Inflammatory macrophage (primary cell): ENCODE results near the gene RHBDD1.

Source experiments
- DNase-seq, 2 donors: peaks; one replicate each; pipeline ENCODE4 v3.0.0-alpha.2; 2020 to 2022

Gene RHBDD1

GRCh38 chr2:226888971-226889370, 53.1 kb downstream of the RHBDD1 start:
- DNase-seq: no peak

GRCh38 chr2:226890286-226890685, 54.4 kb downstream of the RHBDD1 start:
- no peak for DNase-seq

- no peak for DNase-seq
These were observed 56.1 kb downstream of the RHBDD1 start for GRCh38 chr2:226891780-226892590.

GRCh38 chr2:226892729-226893128, 56.9 kb downstream of the RHBDD1 start:
- DNase-seq: no peak

- DNase-seq: no peak
These were observed 57.4 kb downstream of the RHBDD1 start for GRCh38 chr2:226893216-226893615.

GRCh38 chr2:226894752-226895151, 58.9 kb downstream of the RHBDD1 start:
- no peak for DNase-seq

- no peak for DNase-seq
These were observed 59.7 kb downstream of the RHBDD1 start for GRCh38 chr2:226895579-226895978.

GRCh38 chr2:226898121-226898520, 62.3 kb downstream of the RHBDD1 start:
- no peak for DNase-seq

- no peak for DNase-seq
These were observed 63.0 kb downstream of the RHBDD1 start for GRCh38 chr2:226898897-226899296.

GRCh38 chr2:226902041-226902966, 66.5 kb downstream of the RHBDD1 start:
- DNase-seq: no peak

- peak in 1 of 2 donors; percentile 14 for DNase-seq
These were observed 67.3 kb downstream of the RHBDD1 start for GRCh38 chr2:226903179-226903578.

GRCh38 chr2:226904592-226904991, 68.7 kb downstream of the RHBDD1 start:
- DNase-seq: no peak

GRCh38 chr2:226905718-226906117, 69.9 kb downstream of the RHBDD1 start:
- no peak for DNase-seq

- no peak for DNase-seq
These were observed 70.4 kb downstream of the RHBDD1 start for GRCh38 chr2:226906163-226906693.

GRCh38 chr2:226909126-226909525, 73.3 kb downstream of the RHBDD1 start:
- DNase-seq: no peak

- no peak for DNase-seq
These were observed 74.0 kb downstream of the RHBDD1 start for GRCh38 chr2:226909836-226910235.

- no peak for DNase-seq
These were observed 74.5 kb downstream of the RHBDD1 start for GRCh38 chr2:226910384-226910783.

GRCh38 chr2:226911932-226912331, 76.1 kb downstream of the RHBDD1 start:
- no peak for DNase-seq

- no peak for DNase-seq
These were observed 77.8 kb downstream of the RHBDD1 start for GRCh38 chr2:226913641-226914040.

GRCh38 chr2:226915846-226916360, 80.0 kb downstream of the RHBDD1 start:
- no peak for DNase-seq

GRCh38 chr2:226916669-226917068, 80.8 kb downstream of the RHBDD1 start:
- DNase-seq: no peak

GRCh38 chr2:226932443-226932842, 96.6 kb downstream of the RHBDD1 start:
- DNase-seq: no peak

GRCh38 chr2:226934546-226935201, 98.8 kb downstream of the RHBDD1 start:
- no peak for DNase-seq
